Eye (tissue), 1 donor: ENCODE results near the gene OCA2.
"Not testable (repeated sequence)": the region's sequence is repeated elsewhere in the genome, so short reads cannot be mapped to it uniquely, and the experiment has no call there.

Experiments used
- DNase-seq: peaks from one replicate; pipeline ENCODE4 v3.0.0-alpha.2; 2015

OCA2 gene

DNA sequence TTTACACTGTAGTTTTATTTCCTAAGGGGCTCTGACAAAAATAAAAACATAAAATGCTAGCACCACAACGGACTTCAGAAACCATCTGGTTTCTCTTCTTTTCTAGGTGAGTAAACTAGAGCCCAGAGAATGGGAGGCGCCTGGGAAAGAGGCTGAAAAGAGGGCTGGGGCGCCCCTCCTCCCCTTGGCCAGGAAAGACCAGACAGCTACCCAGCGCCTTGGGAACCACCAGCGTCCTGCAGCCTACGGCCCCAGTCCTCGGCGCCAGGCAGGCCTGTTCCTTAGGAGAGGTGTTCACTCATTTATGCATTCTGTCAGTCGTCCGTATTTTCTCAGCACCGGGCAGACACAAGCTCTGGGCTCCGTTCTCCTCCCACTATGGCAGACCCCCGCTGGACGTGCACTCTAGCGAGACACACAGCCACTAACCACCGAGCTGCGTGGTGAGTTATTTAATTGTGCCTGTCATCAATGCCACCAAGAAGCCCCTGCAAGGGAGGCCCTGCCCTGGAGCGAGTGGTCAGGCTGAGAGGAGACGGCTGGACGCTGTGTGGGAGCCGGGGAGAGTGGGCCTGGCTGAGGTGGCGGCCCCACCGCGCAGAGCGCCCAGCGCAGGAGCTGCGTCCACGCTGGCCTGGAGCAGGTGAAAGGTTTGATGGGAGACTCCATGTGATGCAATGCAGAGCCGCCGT lies 294.4 kb downstream of the OCA2 start:
- DNase-seq: no peak

DNA sequence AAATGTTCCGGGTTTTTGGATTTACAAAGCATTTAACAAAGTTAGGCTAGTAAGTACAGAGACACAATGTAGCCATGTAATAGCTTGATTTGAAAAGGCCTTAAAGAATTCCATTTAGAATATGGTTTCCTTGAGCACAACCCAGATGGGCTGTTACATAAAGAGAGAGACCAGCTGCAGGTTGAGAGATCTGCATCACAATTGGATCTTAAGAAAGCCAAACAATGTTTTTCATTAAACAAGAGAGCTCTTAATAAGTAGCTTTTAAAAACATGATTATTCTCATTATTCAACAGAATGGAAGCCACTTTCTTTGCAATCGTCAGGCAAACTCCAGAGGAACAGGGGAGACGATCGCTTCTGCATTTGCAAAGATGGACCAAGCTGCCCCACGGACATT lies 300.3 kb downstream of the OCA2 start:
- no peak for DNase-seq

DNA sequence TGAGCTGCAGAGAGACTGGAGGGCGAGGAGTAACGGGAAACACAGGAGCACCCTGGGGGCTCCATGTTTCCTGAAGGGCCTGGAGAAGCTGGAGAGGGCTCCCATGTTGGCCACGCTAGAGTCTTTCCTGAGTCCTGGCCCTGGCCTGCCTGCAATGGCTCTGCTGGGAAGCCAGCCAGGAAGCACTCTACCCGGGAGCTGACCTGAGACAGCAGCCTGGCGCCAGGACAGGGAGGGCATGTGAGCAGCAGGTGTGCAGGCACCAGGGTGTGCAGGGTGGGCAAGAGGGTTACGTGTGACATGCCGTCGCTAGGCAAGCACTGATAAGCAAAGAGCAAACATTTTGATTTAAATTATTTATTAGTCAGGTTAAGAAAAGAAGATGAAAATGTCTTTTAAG lies 301.4 kb downstream of the OCA2 start:
- no peak for DNase-seq

DNA sequence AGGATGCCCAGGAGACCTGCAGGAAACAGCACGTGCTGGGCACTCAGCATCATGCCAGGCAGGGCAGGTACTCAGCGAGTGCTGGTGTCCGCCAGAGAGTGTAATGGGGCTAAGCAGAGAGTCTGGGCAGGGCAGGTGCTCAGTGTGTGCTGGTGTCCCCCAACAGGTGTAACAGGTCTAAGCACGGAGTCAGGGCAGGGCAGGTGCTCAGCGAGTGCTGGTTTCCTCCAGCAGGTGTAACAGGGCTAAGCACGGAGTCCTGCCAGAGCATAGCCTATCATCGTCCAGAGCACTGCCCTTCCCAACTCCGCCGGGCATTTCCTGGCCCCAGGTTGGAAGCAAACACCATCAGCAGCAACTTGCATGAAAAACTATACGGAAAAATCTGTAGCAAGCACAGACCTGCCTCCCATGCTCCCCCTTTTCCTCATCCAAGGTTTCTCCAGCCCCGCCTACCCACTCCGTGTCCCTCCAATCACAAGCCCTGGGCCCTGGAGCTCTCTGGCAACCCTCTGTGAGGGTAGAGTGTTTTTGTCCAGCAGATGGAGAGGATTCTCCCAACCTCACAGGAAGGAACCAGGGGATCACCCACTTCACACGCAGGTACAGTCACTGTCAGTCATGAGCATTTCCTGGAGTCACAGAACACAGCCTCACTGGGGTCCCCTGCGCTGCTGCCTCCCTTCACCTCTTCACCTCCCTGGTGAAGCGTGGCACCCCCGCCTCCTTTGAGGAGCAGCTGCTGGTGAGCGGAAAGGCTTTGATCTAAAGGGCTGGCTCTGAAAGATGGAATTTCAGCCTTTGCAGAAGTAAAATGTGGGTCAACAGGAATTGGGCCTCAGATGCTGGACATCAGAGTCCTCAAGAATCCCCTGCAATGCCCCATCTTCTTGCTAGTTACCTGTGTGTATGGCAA lies 302.5 kb downstream of the OCA2 start:
- peak; percentile 25 for DNase-seq

DNA sequence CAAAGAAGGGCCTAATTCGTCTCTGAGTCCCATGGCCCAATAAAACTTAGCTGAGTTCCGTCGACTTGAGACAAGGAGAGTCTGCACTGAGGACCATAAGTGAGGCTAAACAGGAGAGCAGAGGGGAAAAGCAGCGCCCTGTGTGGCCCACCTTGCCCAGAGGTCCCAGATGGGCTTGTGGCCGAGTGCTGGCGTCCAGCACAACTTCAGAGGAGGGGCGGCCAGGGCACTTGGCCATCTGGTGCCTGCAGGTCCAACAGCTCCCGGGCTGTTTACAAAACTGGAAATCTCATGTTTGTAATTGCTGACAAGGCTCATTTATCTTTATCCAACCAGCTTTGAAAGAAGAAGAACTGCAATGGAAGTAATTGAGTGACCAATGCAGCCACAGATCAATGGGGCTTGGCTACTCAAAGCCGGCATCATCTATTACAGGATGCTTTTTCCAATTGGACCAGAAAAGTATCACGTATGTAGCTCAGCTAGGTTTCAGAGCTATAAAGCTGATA lies 306.3 kb downstream of the OCA2 start:
- no peak for DNase-seq

DNA sequence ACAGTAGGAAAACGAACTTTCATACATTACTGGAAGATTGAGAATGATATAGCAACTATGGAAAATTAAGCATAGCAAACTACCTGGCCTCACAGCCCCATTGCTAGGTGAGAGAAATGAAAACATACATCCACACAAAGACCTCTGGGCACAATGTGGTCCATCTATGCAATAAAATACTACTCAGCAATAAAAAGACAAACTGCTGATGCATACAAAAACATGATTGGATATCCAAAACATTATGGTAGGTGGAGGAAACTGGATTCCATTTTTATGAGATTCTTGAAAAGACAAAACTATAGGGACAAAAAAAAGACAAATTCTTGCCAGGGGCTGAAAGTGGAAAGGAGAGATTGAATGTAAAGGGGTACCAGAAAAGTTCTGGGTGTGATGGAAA lies 308.8 kb downstream of the OCA2 start:
- DNase-seq: no peak

DNA sequence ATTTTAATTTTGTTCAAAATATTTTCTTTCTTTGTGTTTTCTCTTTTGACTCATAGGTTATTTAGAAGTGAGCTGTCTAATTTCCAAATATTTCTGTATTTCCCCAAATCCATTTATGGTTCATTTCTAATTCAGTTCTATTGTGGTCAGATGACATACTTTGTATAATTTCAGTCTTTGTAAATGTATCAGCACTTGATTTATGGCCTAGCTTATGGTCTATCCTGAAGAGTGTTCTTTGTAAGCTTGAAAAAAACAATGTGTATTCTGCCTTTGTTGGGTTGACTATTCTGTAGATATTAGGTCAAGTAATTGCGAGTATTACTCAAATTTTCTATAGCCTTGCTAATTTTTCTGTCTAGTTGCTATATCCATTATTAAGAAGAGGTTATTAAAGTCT lies 311.2 kb downstream of the OCA2 start:
- no peak for DNase-seq

DNA sequence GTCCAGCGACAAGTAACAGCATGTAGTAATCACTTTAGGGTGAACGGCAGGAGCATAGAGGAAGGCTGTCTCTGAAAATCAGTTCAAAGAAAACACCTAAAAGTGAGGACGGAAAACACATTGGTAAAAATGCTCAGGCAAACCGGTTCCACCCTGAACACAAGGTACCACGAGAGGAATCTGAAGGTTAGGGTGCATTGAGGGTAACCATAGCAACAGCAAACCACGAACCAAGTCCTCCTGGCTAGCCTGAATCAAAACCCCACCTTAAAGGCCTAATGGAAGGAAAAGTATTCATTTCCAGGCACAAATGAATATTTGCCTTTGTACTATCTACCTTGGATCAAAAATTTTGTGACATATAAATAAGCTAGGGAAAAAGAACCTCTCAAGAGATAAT lies 315.0 kb downstream of the OCA2 start:
- no peak for DNase-seq

DNA sequence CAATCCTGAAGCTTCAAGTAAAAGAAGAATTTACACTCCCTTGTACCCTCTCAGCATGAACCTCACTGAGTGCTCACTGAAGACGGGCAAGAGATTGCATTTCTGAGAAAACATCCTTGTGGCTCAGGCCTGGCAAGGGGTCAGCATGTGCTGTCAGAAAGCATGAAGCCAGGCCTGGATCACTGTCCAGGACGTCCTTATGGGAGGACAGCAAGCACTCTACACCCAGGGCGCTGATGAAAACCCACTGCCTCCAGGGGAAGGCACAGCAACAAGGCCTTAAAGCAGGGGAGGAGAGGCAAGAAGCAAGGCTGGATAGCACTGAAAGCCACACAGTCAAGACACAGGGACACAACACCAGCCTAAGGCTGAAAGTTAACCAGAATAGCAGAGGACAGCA lies 315.4 kb downstream of the OCA2 start:
- no peak for DNase-seq

DNA sequence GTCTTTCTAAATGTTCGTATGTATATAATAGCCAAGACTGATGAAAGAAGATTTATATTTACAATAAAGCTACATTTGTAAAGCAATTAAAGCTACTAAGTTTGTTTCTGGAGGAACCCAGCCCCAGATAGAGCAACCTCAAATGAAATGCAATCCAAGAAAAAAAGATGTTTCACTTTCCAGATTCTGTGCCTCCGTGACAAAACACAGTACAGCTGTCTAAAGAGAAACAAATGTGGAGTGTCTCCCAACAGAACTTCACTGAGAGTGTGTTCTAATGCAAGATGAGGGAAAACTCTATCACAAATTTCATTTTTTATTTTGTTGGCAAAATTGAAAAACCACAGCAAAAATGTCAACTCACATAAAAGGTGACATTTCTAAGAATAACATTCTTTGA lies 317.0 kb downstream of the OCA2 start:
- DNase-seq: peak; percentile 28

DNA sequence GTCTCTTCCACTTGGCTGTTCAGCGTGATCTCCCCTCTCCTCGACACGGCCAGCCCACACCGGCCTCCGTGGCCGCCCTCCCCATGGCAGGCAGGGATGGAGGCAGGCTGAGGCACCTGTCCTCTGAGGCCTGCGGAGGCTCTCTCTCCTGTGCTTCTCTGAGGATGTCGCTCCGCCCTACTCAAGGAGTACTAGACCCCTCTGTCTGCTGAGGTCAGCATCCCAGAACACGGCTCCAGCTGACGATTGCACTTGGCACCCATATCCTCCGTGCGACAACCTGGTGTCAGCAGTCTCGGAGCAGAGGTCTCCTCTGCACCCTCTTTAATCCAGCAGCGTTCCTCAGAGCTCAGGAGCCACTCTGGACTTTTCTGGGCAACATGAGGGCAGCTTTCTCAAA lies 322.6 kb downstream of the OCA2 start:
- DNase-seq: no peak

DNA sequence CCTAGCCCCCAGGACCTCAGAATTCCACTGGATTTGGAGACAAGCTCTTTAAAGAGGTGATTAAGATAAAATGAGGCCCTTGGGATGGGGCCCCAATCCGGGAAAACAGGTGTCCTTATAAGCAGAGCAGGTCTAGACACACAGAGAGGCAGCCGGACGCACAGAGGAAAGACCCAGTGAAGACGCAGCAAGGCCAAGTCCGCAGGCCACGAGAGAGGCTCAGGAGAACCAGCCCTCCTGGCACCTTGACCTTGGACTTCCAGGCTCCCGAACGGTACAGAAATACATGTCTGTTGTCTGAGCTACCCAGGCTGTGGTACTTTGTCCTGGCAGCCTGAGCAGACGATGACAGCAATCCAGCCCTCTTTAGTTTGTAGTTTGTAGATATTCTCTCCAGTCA lies 324.5 kb downstream of the OCA2 start:
- no peak for DNase-seq

DNA sequence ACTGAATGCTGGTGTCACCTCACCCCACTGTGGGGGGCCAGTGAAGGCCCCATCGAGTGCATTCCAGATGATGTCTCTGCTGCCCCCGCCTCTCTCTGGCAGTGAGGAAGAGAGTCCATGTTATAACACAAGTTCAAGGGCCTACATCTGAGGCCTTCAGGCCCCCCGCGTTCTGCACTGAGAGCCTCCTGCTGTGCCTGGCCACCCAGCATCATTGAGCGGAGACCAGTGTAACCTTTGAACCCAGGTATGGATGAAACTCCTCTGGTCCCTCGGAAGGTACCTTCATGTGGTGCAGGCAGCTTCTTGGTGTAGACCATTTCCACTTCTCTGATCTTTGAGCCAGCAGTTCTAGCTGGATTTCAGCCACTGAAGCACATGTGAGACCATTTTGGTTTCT lies 324.9 kb downstream of the OCA2 start:
- DNase-seq: no peak

DNA sequence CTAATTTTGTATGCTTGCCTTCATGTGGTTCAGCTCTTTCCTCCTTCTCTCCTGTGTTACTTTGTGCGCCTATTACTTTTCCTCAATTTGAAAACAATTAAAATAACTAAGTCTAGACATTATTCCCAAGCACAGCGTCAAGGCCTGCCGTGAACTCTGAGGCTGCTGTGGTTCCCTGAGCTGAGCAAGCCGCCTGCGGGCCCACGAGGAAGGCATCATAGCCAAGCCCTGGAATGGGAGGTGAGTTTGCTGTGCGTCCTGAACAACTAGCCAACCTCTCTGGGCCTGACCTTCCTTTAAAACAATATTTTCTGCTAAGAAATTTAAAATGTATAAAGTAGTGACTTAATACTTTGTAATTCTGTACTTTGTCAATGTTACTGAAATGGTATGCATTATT lies 327.2 kb downstream of the OCA2 start:
- no peak for DNase-seq

DNA sequence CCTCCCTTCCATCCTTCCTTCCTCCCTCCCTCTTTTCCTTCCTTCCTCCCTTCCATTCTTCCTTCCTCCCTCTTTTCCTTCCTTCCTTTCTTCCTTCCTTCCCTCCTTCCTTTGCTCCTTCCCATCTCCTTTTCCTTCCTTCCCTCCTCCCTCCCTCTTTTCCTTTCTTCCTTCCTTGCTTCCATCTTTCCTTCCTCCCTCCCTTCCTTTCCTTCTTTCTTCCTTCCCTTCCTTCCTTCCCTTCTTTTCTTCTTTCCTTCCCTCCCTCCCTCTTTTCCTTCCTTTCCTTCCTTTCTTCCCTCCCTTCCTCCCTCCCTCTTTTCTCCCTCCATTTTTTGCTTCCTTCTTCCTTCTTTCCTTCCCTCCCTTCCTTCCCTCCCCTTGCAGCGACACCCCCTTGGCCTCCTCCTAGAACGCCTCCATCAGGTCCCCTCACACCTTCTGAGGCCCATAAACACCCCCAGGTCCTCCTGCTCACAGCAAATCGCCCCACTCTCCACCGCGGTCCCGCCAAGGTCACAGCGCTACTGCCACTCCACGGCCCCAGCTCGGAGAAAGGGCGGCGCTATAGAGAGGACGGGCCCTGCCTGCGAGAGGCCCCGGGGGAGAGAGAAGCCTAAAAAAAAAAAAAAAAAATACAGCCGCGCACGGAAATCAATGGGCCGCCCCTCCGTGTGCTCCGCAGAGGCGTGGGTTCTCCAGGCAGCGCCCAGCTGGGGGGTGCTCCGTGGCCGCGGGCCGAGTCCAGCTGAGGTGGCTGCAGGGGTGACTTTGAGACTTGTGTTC lies 328.2 kb downstream of the OCA2 start:
- DNase-seq: no peak

DNA sequence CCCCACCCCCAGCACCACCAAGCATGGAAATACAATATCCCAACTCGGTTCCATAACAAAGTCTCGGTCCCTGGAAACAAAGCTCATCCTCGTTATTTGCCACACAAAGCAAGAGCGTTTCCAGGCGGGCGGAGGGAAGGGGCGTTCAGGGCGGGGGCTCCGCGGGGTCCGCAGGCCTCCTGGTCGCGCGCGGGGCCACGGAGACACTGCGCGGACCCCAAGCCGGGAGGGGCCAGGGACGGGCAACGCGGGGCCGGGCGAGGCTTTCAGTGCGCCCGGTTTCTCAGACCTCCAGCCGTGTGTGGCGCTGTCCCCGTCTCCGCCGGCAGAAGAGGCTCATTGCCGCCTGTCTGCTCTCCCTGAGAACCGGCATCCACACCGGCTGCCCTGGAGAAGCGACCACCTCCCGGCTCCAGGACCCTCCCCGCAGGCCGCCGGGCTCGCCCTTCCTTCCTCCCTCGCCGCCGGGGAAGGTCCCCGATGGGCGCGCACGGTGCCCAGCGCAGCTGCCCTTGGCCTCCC lies 329.0 kb downstream of the OCA2 start:
- DNase-seq: no peak

DNA sequence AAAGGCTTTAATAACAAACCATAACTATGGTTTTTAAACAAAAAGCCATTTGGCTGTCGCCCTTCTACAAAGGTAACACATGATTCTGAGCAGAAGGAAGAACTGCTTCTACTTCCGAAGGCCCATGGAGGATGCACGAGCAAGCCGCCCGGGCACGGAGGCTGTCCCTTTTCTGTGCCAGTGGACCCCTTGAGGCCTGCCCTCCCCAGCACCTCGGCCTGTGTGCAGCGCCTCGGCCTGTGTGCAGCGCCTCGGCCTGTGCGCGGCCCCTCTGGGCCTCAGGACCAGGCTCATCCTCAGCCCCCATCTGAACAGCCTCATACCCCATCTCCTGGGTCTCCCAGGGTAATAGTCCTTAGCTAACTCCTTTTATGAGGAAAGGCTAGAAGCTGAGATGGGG lies 329.5 kb downstream of the OCA2 start:
- no peak for DNase-seq

DNA sequence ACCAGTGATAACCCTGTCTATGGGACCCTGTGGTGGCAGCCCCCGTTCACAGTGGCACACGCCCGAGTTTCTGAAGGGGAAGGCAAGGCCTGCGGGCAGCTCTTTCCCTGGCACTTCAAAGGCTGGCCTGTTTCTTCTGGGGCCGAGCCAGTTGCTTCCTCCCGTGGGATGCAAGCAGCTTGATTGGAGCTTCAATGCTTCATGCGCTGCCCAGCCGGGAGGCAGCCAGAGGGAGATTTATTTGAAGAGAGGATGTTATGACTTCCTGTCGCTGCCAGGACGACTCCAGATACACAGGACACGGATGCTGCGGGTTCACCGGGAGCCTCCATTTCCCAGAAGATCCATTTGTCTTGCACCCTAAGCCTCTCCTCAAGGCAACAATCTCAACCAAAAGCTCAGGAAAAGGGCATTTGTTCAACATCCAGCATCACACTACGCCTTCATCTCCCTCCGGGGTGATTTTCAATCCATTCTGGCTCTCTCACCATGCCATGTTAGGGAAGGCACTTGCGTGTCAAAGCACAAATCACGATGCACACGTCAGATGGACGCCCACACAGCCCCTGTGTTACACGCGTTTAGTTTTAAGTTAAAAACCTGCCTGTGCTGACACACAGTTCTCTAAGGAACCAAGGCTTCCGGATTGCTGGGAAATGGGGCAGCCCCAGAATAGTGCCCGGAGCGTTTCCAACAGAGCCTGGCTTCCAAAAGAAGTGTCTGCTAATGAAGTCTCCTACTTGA lies 330.2 kb downstream of the OCA2 start:
- DNase-seq: no peak

DNA sequence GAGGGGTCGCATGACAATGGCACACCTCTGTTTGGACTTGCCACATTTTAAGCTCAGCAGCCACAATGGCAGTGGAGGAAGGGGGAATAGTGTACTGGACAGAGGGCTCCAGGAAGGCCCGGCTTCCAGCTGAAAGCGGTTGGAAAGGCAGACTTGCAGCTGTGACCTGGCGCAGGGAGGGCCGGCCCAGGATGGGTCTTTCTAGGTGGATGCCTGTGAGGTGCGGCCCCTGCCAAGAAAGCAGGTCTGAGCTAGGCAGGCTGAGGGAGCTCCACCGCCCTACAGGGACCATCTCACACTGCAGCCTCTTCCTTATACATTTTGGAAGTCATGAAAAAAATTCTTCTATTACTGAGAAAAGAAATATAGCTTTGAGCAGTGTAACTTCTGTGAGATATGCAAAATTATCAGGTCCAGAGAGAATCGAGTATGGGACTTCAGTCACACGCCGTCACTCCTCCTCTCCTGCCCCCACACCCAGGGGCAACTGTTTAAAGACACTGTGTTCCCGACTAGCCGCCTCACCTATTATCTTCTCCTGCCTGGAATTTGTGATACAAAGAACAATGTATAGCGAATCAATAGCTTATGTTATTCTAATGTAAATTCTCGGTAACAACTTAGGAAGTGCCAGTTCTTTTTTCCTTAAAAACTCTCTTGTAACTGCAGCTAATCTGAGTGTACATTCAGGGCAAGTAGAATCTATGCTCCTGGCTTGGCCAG lies 331.0 kb downstream of the OCA2 start:
- no peak for DNase-seq

DNA sequence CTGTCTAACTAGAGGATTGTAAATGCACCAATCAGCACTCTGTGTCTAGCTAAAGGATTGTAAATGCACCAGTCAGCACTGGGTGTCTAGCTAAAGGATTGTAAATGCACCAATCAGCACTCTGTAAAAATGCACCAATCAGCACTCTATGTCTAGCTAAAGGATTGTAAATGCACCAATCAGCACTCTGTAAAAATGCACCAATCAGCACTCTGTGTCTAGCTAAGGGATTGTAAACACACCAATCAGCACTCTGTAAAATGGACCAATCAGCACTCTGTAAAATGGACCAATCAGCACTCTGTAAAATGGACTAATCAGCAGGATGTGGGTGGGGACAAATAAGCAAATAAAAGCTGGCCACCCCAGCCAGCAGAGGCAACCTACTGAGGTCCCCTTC lies 331.7 kb downstream of the OCA2 start:
- DNase-seq: not testable (repeated sequence)

DNA sequence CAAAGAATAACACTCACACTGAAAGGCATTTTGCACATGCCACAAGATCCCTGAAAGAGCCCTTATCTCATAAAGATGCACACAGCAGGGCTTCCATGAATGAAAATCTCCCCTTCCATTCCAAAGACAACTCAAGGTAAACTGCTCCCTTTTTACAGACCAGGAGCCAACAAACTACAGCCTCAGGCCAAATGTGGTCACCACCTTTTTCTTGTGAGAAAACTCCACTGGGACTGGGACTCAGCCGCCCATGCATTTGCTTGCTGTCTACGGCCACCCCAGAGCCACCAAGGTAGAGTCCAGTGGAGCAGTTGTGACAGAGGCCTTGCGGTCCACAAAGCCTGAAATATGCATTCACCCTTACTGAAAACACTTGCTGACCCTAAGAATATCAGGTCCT lies 334.8 kb downstream of the OCA2 start:
- DNase-seq: no peak

DNA sequence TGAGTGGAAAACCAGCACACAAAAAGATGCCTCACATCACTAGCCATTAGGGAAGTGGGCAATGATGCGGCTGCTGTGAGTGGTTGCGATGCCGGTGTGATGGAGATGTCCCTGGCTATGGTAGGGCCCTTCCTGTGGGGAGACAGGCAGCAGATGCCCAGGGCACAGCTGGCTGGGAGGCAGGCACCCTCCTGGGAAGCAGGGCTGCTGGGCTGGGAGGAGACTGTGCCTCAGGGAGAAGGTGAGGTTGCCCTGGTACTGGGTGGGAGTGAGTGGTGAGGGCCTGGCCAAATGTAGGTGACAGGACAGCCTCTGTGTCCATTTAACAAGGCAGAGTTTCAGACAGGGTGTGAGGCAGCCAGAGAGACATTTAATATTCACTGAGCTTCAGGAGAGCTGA lies 335.6 kb downstream of the OCA2 start:
- no peak for DNase-seq
